Measurements from ENCODE around the gene MAEA. TPM values are rescaled to one million over a fixed set of nuclear protein-coding genes. Genes with fewer than 3 reads are reported as not detected.

MAEA gene
- polyA plus RNA-seq, 2 donors: 43.3 to 54.3 TPM

GRCh38 chr4:1259966-1260365 is 29.7 kb upstream of the MAEA start:
- Histone ChIP-seq H3K36me3 (ENCODE audit: control insufficient read depth in 2 of 2, insufficient read depth in 2 of 2, low read length in 1 of 2) (no peaks in the 10 kb centered on the region), H3K4me1 (ENCODE audit: control insufficient read depth in 2 of 2, insufficient read depth in 2 of 2, low read length in 1 of 2) (peaks cover 0 to 4% of the 10 kb centered on the region in 2 donors), H3K4me3 (ENCODE audit: low read depth in 1 of 2, low read length in 2 of 2) (no peak overlapping the region), H3K9me3 (ENCODE audit: control insufficient read depth in 2 of 2, insufficient read depth in 1 of 2, low read depth in 1 of 2, low read length in 1 of 2) (peaks cover 3% of the 10 kb centered on the region in 2 donors), H3K27ac (ENCODE audit: low read depth in 2 of 2, low read length in 1 of 2) (no peak overlapping the region), H3K27me3 (ENCODE audit: control insufficient read depth in 1 of 2, insufficient read depth in 2 of 2, low read length in 2 of 2) (no peaks in the 10 kb centered on the region)
- 89% methylated on average over 4 of the region's 4 CpGs for WGBS, 2 donors

GRCh38 chr4:1260418-1261106 is 29.1 kb upstream of the MAEA start:
- peaks cover 0 to 4% of the 10 kb centered on the region in 2 donors for H3K4me1 ChIP-seq (ENCODE audit: control insufficient read depth in 2 of 2, insufficient read depth in 2 of 2, low read length in 1 of 2)
- H3K27me3 ChIP-seq (ENCODE audit: control insufficient read depth in 1 of 2, insufficient read depth in 2 of 2, low read length in 2 of 2): no peaks in the 10 kb centered on the region
- no peaks in the 10 kb centered on the region for H3K9me3 ChIP-seq (ENCODE audit: control insufficient read depth in 2 of 2, insufficient read depth in 1 of 2, low read depth in 1 of 2, low read length in 1 of 2)
- no peak overlapping the region for H3K4me3 ChIP-seq (ENCODE audit: low read depth in 1 of 2, low read length in 2 of 2)
- 92 to 94% methylated on average over 24 of the region's 24 CpGs for WGBS, 2 donors
- no peak overlapping the region for H3K27ac ChIP-seq (ENCODE audit: low read depth in 2 of 2, low read length in 1 of 2)
- peaks cover 0 to 2% of the 10 kb centered on the region in 2 donors for H3K36me3 ChIP-seq (ENCODE audit: control insufficient read depth in 2 of 2, insufficient read depth in 2 of 2, low read length in 1 of 2)

GRCh38 chr4:1261107-1261928 is 28.4 kb upstream of the MAEA start:
- 94 to 96% methylated on average over 21 of the region's 21 CpGs for WGBS, 2 donors
- Histone ChIP-seq H3K27ac (ENCODE audit: low read depth in 2 of 2, low read length in 1 of 2) (no peak overlapping the region), H3K36me3 (ENCODE audit: control insufficient read depth in 2 of 2, insufficient read depth in 2 of 2, low read length in 1 of 2) (peaks cover 0 to 2% of the 10 kb centered on the region in 2 donors), H3K4me1 (ENCODE audit: control insufficient read depth in 2 of 2, insufficient read depth in 2 of 2, low read length in 1 of 2) (peaks cover 0 to 4% of the 10 kb centered on the region in 2 donors), H3K9me3 (ENCODE audit: control insufficient read depth in 2 of 2, insufficient read depth in 1 of 2, low read depth in 1 of 2, low read length in 1 of 2) (no peaks in the 10 kb centered on the region), H3K4me3 (ENCODE audit: low read depth in 1 of 2, low read length in 2 of 2) (no peak overlapping the region), H3K27me3 (ENCODE audit: control insufficient read depth in 1 of 2, insufficient read depth in 2 of 2, low read length in 2 of 2) (no peaks in the 10 kb centered on the region)

GRCh38 chr4:1264942-1265341 is 24.7 kb upstream of the MAEA start:
- no peak overlapping the region for H3K4me3 ChIP-seq (ENCODE audit: low read depth in 1 of 2, low read length in 2 of 2)
- peaks cover 0 to 2% of the 10 kb centered on the region in 2 donors for H3K36me3 ChIP-seq (ENCODE audit: control insufficient read depth in 2 of 2, insufficient read depth in 2 of 2, low read length in 1 of 2)
- no peaks in the 10 kb centered on the region for H3K27me3 ChIP-seq (ENCODE audit: control insufficient read depth in 1 of 2, insufficient read depth in 2 of 2, low read length in 2 of 2)
- peaks cover 0 to 4% of the 10 kb centered on the region in 2 donors for H3K4me1 ChIP-seq (ENCODE audit: control insufficient read depth in 2 of 2, insufficient read depth in 2 of 2, low read length in 1 of 2)
- WGBS, 2 donors: 98% methylated on average over 3 of the region's 3 CpGs
- no peaks in the 10 kb centered on the region for H3K9me3 ChIP-seq (ENCODE audit: control insufficient read depth in 2 of 2, insufficient read depth in 1 of 2, low read depth in 1 of 2, low read length in 1 of 2)
- no peak overlapping the region for H3K27ac ChIP-seq (ENCODE audit: low read depth in 2 of 2, low read length in 1 of 2)

- H3K4me1 ChIP-seq (ENCODE audit: control insufficient read depth in 2 of 2, insufficient read depth in 2 of 2, low read length in 1 of 2): peaks cover 0 to 3% of the 10 kb centered on the region in 2 donors
These were observed 24.3 kb upstream of the MAEA start for GRCh38 chr4:1265351-1265750.

GRCh38 chr4:1266881-1267763 is 22.6 kb upstream of the MAEA start:
- no peak overlapping the region for H3K4me3 ChIP-seq (ENCODE audit: low read depth in 1 of 2, low read length in 2 of 2)
- WGBS, 2 donors: 75 to 84% methylated on average over 9 of the region's 9 CpGs

More at GRCh38 chr4:1265351-1265750, 24.3 kb upstream of the MAEA start:
- 94 to 95% methylated on average over 11 of the region's 11 CpGs for WGBS, 2 donors
- no peak overlapping the region for H3K27ac ChIP-seq (ENCODE audit: low read depth in 2 of 2, low read length in 1 of 2)
- H3K9me3 ChIP-seq (ENCODE audit: control insufficient read depth in 2 of 2, insufficient read depth in 1 of 2, low read depth in 1 of 2, low read length in 1 of 2): no peaks in the 10 kb centered on the region
- no peaks in the 10 kb centered on the region for H3K27me3 ChIP-seq (ENCODE audit: control insufficient read depth in 1 of 2, insufficient read depth in 2 of 2, low read length in 2 of 2)
- H3K36me3 ChIP-seq (ENCODE audit: control insufficient read depth in 2 of 2, insufficient read depth in 2 of 2, low read length in 1 of 2): peaks cover 0 to 2% of the 10 kb centered on the region in 2 donors
- H3K4me3 ChIP-seq (ENCODE audit: low read depth in 1 of 2, low read length in 2 of 2): no peak overlapping the region

GRCh38 chr4:1269209-1269608 is 20.5 kb upstream of the MAEA start:
- Histone ChIP-seq H3K9me3 (ENCODE audit: control insufficient read depth in 2 of 2, insufficient read depth in 1 of 2, low read depth in 1 of 2, low read length in 1 of 2) (no peaks in the 10 kb centered on the region), H3K4me1 (ENCODE audit: control insufficient read depth in 2 of 2, insufficient read depth in 2 of 2, low read length in 1 of 2) (no peaks in the 10 kb centered on the region)

More at GRCh38 chr4:1266881-1267763, 22.6 kb upstream of the MAEA start:
- Histone ChIP-seq H3K27me3 (ENCODE audit: control insufficient read depth in 1 of 2, insufficient read depth in 2 of 2, low read length in 2 of 2) (no peaks in the 10 kb centered on the region), H3K27ac (ENCODE audit: low read depth in 2 of 2, low read length in 1 of 2) (no peak overlapping the region), H3K9me3 (ENCODE audit: control insufficient read depth in 2 of 2, insufficient read depth in 1 of 2, low read depth in 1 of 2, low read length in 1 of 2) (no peaks in the 10 kb centered on the region), H3K36me3 (ENCODE audit: control insufficient read depth in 2 of 2, insufficient read depth in 2 of 2, low read length in 1 of 2) (peaks cover 0 to 2% of the 10 kb centered on the region in 2 donors), H3K4me1 (ENCODE audit: control insufficient read depth in 2 of 2, insufficient read depth in 2 of 2, low read length in 1 of 2) (no peaks in the 10 kb centered on the region)

GRCh38 chr4:1271686-1272085 is 18.0 kb upstream of the MAEA start:
- 89 to 93% methylated on average over 5 of the region's 5 CpGs for WGBS, 2 donors
- Histone ChIP-seq H3K4me3 (ENCODE audit: low read depth in 1 of 2, low read length in 2 of 2) (no peak overlapping the region), H3K9me3 (ENCODE audit: control insufficient read depth in 2 of 2, insufficient read depth in 1 of 2, low read depth in 1 of 2, low read length in 1 of 2) (no peaks in the 10 kb centered on the region), H3K36me3 (ENCODE audit: control insufficient read depth in 2 of 2, insufficient read depth in 2 of 2, low read length in 1 of 2) (no peaks in the 10 kb centered on the region), H3K4me1 (ENCODE audit: control insufficient read depth in 2 of 2, insufficient read depth in 2 of 2, low read length in 1 of 2) (no peaks in the 10 kb centered on the region), H3K27me3 (ENCODE audit: control insufficient read depth in 1 of 2, insufficient read depth in 2 of 2, low read length in 2 of 2) (no peaks in the 10 kb centered on the region), H3K27ac (ENCODE audit: low read depth in 2 of 2, low read length in 1 of 2) (no peak overlapping the region)

More at GRCh38 chr4:1269209-1269608, 20.5 kb upstream of the MAEA start:
- H3K27me3 ChIP-seq (ENCODE audit: control insufficient read depth in 1 of 2, insufficient read depth in 2 of 2, low read length in 2 of 2): no peaks in the 10 kb centered on the region
- H3K4me3 ChIP-seq (ENCODE audit: low read depth in 1 of 2, low read length in 2 of 2): no peak overlapping the region
- H3K27ac ChIP-seq (ENCODE audit: low read depth in 2 of 2, low read length in 1 of 2): no peak overlapping the region
- H3K36me3 ChIP-seq (ENCODE audit: control insufficient read depth in 2 of 2, insufficient read depth in 2 of 2, low read length in 1 of 2): peaks cover 0 to 2% of the 10 kb centered on the region in 2 donors

GRCh38 chr4:1274871-1275270 is 14.8 kb upstream of the MAEA start:
- no peak overlapping the region for H3K4me3 ChIP-seq (ENCODE audit: low read depth in 1 of 2, low read length in 2 of 2)
- no peaks in the 10 kb centered on the region for H3K9me3 ChIP-seq (ENCODE audit: control insufficient read depth in 2 of 2, insufficient read depth in 1 of 2, low read depth in 1 of 2, low read length in 1 of 2)
- H3K27me3 ChIP-seq (ENCODE audit: control insufficient read depth in 1 of 2, insufficient read depth in 2 of 2, low read length in 2 of 2): no peaks in the 10 kb centered on the region
- H3K27ac ChIP-seq (ENCODE audit: low read depth in 2 of 2, low read length in 1 of 2): no peak overlapping the region
- WGBS, 2 donors: 83% methylated on average over 9 of the region's 9 CpGs
- no peaks in the 10 kb centered on the region for H3K4me1 ChIP-seq (ENCODE audit: control insufficient read depth in 2 of 2, insufficient read depth in 2 of 2, low read length in 1 of 2)
- no peaks in the 10 kb centered on the region for H3K36me3 ChIP-seq (ENCODE audit: control insufficient read depth in 2 of 2, insufficient read depth in 2 of 2, low read length in 1 of 2)

Measured in esophagus (tissue), 2 donors.